ENCODE data around the gene RPL18A.

RPL18A gene

GRCh38 chr19:17842663-17843291 lies 16.9 kb upstream of the RPL18A start:
- DNase-seq = no peak

- DNase-seq = no peak
These were observed 16.4 kb upstream of the RPL18A start for GRCh38 chr19:17843292-17843827.

- no peak for DNase-seq
These were observed 15.7 kb upstream of the RPL18A start for GRCh38 chr19:17843908-17844490.

- no peak for DNase-seq
These were observed 13.6 kb upstream of the RPL18A start for GRCh38 chr19:17846146-17846545.

DNA sequence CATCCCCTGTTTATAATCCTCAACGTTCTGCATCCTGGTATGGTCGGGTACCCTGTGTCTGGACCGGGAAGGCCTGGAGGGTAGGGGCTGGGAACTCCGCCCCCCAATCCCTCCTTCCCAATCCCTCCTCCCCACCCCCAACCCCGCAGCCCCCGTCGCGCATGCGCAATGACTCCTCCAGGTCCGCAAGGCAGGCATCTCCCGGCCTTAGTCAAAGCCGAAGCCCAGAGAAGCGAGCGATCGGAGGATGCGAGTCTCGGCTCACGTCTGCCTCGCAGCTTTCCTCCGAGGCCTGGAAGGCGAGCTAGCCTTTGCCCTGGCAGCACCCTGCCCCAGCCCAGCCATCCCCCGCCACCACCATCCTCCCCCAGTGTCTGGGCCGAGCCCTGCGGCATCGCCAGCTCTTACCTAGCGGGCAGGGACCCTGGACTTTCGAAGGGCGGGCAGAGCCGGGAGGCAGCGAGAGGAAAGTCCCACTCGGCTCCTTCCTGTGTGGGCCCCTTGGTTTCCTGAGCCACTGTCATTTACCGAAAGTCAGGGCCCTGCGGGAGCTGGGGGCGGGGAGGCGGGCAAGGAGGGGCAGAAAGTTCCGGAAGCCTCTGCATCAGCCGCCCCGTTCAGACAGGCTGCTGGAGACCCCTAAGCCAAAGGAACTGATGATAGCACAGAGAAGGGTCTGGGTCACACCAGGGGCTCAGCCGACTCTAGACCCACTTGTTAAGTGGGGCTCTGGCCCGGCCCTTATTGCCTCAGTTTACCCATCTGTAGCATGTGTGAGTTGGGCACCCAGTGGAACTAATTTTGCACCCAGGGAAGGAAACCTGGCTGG lies 12.0 kb upstream of the RPL18A start, which contains the start of gene JAK3:
Gene JAK3 (minus strand): TSS at position 445 of the 829 bp plus-strand sequence. CDS start 3,565 bp downstream, outside the sequence.
- DNase-seq = peak; percentile 81

GRCh38 chr19:17848595-17849292 lies 11.0 kb upstream of the RPL18A start:
- DNase-seq = no peak

DNA sequence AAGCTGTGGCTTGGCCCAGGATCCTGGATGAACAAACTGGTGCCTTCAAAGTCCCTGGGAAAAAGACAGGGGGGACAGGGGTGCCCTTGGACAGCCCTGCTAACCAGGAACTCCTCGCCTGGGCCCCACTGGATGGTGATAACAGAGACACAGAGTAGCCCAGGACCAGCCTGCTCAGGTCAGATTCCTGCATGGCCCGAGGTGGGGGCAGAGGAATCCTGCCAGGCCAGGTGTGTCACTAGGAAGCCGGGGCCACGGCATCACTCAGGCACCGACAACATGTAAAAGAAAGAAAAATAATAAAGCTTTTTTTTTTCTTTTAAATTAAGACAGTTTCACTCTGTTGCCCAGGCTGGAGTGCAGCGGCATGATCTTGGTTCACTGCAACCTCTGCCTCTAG lies 5.6 kb upstream of the RPL18A start:
- DNase-seq = no peak

DNA sequence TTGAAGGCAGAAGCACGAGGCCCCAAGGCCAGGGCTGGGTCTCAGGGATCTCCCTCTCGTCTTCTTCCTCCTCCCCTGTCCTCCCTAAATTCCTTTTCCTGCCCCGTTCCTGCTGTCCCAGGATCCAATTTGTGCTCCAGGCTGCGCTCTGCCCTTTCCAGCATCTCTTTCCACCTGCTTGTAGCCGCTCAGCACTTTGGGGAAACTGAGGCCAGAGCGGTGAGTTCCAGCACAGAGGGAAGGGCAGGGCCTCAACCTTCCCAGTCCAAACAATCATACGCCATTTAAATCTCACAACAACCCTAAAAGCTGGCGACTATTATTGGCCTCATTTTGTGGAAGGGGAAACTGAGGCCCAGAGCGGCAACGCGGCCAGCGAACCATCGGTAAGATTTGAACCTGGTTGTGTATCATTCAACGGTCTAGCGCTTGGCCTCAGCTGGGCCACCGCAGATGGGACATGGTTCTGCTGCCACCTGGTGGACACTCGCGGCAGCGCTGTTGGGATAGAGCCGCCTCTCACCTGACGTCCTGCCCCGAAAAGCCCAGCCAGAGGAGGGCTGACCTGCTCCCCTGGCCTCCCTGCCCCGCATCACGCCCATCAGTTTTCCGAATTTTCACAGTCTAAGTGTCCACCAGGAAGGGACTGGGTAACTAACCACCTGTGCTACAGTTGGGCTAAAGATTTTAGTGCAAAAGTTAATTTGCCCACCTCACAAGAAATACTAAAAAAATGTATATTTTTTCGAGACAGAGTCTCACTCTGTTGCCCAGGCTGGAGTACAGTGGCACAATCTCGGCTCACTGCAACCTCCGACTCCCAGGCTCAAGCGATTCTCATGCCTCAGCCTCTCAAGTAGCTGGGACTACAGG lies 4.2 kb upstream of the RPL18A start:
- DNase-seq = peak; percentile 54

DNA sequence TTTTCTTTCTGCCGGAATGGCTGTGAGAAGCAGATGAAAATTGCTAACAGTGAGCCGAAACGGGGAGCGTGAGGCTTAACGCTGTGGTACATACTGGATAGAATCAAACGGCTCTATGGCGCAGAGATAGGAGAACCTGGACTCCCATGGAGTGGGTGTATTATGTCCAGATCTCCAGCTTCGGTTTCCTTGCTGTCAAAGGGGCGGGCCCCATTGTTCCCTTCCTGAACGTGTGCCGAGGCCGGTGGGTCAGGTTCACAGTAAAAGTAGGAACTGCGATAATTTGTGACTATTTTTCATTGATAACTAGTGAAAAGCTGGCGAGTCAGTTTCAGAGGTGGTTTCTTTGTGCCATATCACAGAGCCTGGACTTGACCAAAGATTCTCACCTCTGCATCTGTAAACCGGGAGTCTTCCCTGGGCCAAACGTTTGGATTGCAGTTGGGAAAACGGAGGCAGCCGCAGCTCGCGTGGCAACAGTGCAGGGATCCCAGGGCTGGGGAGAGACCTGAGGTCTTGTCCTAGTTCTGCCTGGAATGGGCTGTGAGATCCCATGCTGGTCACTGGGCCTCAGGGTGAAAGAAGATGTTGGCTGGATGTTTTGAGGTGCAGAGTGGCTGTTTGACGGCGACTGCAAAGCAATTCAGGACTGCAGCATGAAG lies 752 bp downstream of the RPL18A start:
- DNase-seq = no peak

- no peak for DNase-seq
These were observed 1.3 kb downstream of the RPL18A start for GRCh38 chr19:17860993-17861360.

GRCh38 chr19:17861542-17862402 lies 2.1 kb downstream of the RPL18A start:
- no peak for DNase-seq

- DNase-seq = no peak
These were observed 3.2 kb downstream of the RPL18A start for GRCh38 chr19:17862711-17863519.

DNA sequence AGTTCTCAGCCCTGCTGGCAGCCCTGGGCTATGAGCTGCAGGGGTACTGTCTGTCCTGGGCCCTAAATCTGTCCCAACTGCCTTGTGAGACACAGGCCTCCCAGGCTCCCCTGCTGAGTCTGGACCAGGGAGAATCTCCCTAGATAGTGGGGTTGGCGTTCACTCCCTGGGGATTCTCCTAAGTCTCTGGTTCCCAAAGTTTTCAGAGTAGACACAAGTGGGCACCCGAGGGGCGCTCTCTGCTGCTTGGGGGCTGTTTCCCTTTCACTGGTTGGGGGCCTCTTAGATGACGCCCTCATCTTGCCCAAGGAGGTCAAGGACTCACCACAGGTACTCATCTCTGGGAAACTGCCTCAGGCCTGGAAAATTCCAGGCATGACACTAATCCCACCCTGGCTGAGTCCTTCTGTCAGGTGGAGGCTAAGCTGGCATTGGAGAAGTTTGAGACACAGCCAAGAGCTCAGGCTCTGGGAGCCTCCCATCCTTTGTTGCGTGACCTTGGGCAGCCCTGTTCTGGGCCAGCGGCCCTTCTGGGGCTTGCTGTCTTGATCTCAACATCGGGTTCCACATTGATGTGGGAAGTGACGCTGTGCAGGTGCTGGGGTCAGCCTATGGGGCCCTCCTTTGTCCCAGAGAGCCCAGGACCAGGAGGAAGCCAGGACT lies 3.9 kb downstream of the RPL18A start:
- DNase-seq = no peak

DNA sequence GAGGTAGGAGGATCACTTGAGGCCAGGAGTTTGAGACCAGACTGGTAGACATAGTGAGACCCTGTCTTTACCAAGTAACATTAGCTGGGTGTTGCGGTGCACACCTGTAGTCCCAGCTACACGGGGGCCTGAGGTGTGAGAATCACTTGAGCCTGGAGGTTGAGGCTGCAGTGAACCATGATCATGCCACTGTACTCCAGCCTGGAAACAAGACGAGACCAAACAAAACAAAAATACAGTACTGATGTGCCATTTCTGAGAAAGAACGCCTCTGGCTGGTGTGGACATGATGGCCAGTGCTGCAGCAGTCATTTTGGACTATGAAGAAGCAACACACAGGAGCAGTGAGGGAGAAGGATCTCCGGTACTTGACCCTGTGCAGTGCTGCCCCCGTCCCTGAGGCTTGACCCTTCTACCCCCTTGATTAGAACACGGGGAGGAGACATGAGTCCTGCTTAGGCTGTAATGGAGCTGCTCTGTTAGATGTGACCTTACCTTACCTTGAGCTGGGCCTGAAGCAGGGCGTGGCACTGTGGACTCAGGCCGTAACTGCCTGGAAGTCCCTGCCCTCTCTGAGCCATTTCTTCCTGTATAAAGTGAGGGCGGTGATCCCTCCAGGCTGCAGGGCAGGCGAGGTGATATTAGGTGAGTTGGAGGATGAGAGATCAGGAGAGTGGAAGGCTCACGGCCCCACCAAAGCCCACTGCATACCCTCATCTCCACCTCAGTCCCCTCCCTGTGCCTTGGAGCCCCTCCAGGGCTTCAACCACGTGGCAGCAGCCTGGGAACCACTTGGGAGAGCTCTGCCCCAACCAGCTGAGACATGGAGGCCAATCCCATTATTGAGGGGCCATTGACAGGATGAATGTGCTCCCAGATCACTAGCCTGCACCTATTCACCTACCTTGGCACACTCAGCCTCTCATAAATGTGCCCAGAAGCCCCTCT lies 5.9 kb downstream of the RPL18A start:
- no peak for DNase-seq

GRCh38 chr19:17866312-17866963 lies 6.7 kb downstream of the RPL18A start:
- DNase-seq = no peak

GRCh38 chr19:17866964-17867486 lies 7.3 kb downstream of the RPL18A start:
- no peak for DNase-seq

DNA sequence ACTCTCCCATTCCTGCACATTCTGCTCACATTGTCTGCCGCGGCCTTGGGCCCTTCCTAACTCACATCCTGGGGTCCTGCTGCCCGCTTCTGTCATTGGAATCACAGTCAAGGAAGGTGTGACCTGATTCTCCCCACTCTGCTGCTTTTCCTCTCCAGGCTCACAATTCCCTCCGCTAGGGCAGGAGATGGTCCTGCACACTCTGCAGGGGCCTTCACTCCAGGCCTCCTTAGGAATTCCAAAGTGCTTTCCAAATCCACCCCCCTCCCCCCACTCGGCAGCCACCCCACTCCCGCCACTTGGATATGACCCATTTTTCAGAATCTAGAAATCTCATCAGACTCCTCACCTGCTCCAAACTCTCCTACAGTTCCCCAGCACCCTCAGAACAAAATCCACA lies 9.0 kb downstream of the RPL18A start:
- no peak for DNase-seq
